GM12891 (cell line): Measurements from ENCODE around the gene LINGO4. TPM values are rescaled to one million over a fixed set of nuclear protein-coding genes. Genes with fewer than 3 reads are reported as not detected.

Source experiments
- DNase-seq: peaks from one replicate; pipeline ENCODE4 v3.0.0; 2011; ENCODE audit warnings: low spot score; ENCODE audit not compliant: insufficient read length
- FAIRE-seq: peaks from 2 replicates; lab custom pipeline; 2011; peaks lifted over from hg19 to GRCh38; lab: Jason Lieb, UNC
- PAX5 ChIP-seq: IDR thresholded peaks from 2 replicates; pipeline ENCODE4 v1.6.1; 2011; ENCODE audit warnings: low read length, moderate library complexity, mild to moderate bottlenecking; ENCODE audit not compliant: insufficient read depth, severe bottlenecking
- POLR2A ChIP-seq: IDR thresholded peaks from 2 replicates; pipeline ENCODE4 v1.6.1; 2011; ENCODE audit warnings: low read depth, low read length, control low read depth
- POLR2AphosphoS5 ChIP-seq: IDR thresholded peaks from 2 replicates; pipeline ENCODE4 v1.6.1; 2011; ENCODE audit warnings: low read depth, low read length, control low read depth
- POU2F2 ChIP-seq: IDR thresholded peaks from 2 replicates; pipeline ENCODE4 v1.6.1; 2011; ENCODE audit warnings: low read depth, mild to moderate bottlenecking, control low read depth, low read length, moderate library complexity
- SPI1 ChIP-seq: IDR thresholded peaks from 2 replicates; pipeline ENCODE4 v1.6.1; 2011; ENCODE audit warnings: low read depth, low read length, control low read depth
- TAF1 ChIP-seq: IDR thresholded peaks from 2 replicates; pipeline ENCODE4 v1.6.1; 2011; ENCODE audit warnings: low read depth, low read length, control low read depth
- polyA plus RNA-seq: library from polyadenylated mRNA; unstranded; fragments of >200 nt; gene quantifications from one replicate; pipeline ENCODE4 v1.2.1, GENCODE V29; 2012; ENCODE audit warnings: low read depth, missing spikeins, inconsistent platforms; ENCODE audit not compliant: missing spikeins

Gene LINGO4
- polyA plus RNA-seq: not detected

- FAIRE-seq (no peak), DNase-seq (no peak)
- TF ChIP-seq SPI1: no peak
- no peak for TF ChIP-seq POLR2A
- no peak for TF ChIP-seq TAF1
- TF ChIP-seq POU2F2: no peak
- TF ChIP-seq POLR2AphosphoS5: no peak
- TF ChIP-seq PAX5: no peak
Measured at GRCh38 chr1:151805066-151805820, at the start of gene LINGO4. TSS of gene LINGO4 (minus strand) at chr1:151805419. CDS start at chr1:151802704, 2,715 bp downstream.

- TF ChIP-seq TAF1 (no peak), POLR2A (no peak), PAX5 (no peak)
- DNase-seq: no peak
- FAIRE-seq: no peak
Measured at GRCh38 chr1:151854658-151855057, 49.4 kb upstream of the LINGO4 start.

GRCh38 chr1:151853411-151853943, 48.3 kb upstream of the LINGO4 start, which contains the start of gene THEM5:
TSS of gene THEM5 (minus strand) at chr1:151853712. CDS start at chr1:151853565, 147 bp downstream.
- no peak for TF ChIP-seq TAF1
- TF ChIP-seq SPI1: no peak
- no peak for TF ChIP-seq POU2F2
- TF ChIP-seq PAX5: no peak
- no peak for TF ChIP-seq POLR2A
- no peak for TF ChIP-seq POLR2AphosphoS5
- DNase-seq (no peak), FAIRE-seq (no peak)

GRCh38 chr1:151852733-151853132, 47.5 kb upstream of the LINGO4 start:
- no peak for TF ChIP-seq TAF1
- TF ChIP-seq PAX5: no peak
- no peak for TF ChIP-seq SPI1
- no peak for TF ChIP-seq POU2F2
- TF ChIP-seq POLR2A: no peak
- no peak for TF ChIP-seq POLR2AphosphoS5
- no peak for FAIRE-seq
- no peak for DNase-seq

GRCh38 chr1:151851886-151852285, 46.7 kb upstream of the LINGO4 start:
- TF ChIP-seq POU2F2 (no peak), TAF1 (no peak), POLR2A (no peak), POLR2AphosphoS5 (no peak), PAX5 (no peak), SPI1 (no peak)
- DNase-seq: no peak
- no peak for FAIRE-seq

- TF ChIP-seq POU2F2 (no peak), POLR2AphosphoS5 (no peak), SPI1 (no peak), TAF1 (no peak), PAX5 (no peak), POLR2A (no peak)
- DNase-seq (no peak), FAIRE-seq (no peak)
Measured at GRCh38 chr1:151849871-151850270, 44.7 kb upstream of the LINGO4 start.

- FAIRE-seq: no peak
- TF ChIP-seq TAF1 (no peak), SPI1 (no peak), POLR2AphosphoS5 (no peak), POU2F2 (no peak)
- DNase-seq: no peak
Measured at GRCh38 chr1:151849126-151849525, 43.9 kb upstream of the LINGO4 start.

- no peak for TF ChIP-seq PAX5
- TF ChIP-seq POLR2A: no peak
- no peak for TF ChIP-seq SPI1
- no peak for TF ChIP-seq POLR2AphosphoS5
- no peak for TF ChIP-seq POU2F2
- TF ChIP-seq TAF1: no peak
- no peak for FAIRE-seq
- DNase-seq: no peak
Measured at GRCh38 chr1:151847867-151848596, 42.8 kb upstream of the LINGO4 start.

GRCh38 chr1:151846686-151847237, 41.5 kb upstream of the LINGO4 start:
- no peak for TF ChIP-seq SPI1
- no peak for TF ChIP-seq POLR2AphosphoS5
- no peak for TF ChIP-seq TAF1
- no peak for TF ChIP-seq POLR2A
- TF ChIP-seq POU2F2: no peak
- DNase-seq: no peak
- no peak for FAIRE-seq
